Panc1 (cell line): Measurements from ENCODE around the gene ZNF335.

Source experiments
- POLR2AphosphoS5 ChIP-seq: IDR thresholded peaks from 2 replicates; pipeline ENCODE4 v1.6.1; 2012; ENCODE audit warnings: mild to moderate bottlenecking, low read depth, low read length, moderate library complexity
- TF ChIP-seq, protein P1 (sequence below): fragments of 450-650 bp; IDR thresholded peaks from 2 replicates; pipeline ENCODE4 v1.5.1; 2017; ENCODE audit warnings: mild to moderate bottlenecking

DNA sequence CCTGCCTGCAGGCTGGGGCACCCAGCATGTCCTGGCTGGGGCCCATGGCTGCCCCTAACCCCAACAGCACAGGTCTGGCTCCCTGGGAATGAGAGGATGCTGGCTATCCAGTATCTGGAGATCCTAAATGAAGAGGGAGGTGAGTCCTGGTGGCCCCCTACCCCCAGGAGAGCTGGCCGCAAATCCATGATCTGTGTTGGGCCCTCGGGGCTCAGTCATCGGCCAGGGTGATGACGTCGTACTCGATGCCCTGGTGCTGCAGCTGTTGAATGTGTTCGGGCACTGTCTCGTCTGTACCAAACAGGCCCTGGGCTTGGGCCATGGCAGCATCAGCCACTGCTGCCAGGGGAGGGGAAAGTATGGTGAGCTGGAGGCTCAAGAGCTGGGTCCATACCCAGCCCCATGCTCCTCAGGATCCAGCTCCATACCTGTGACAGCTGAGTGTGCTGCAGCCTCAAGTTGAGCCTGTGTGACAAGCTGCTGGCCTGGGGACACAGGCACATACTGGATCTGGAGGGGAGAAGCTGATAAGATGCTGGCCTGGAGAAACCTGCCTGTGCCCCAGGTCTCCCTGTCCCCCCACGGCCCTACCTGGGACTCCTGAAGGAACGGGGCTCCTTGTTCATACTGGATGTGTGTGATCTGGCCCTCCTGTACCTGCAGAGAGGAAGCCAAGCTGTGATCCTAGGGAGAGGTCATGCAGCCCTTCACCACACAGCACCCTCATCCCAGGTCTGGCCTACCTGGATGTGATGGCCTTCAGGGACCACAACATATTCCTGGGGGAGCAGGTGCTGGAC, 23.1 kb downstream of the ZNF335 start:
- TF ChIP-seq POLR2AphosphoS5, result peak; percentile 34; the same call in 1 of the 2 replicates
- TF ChIP-seq, protein P1, sequence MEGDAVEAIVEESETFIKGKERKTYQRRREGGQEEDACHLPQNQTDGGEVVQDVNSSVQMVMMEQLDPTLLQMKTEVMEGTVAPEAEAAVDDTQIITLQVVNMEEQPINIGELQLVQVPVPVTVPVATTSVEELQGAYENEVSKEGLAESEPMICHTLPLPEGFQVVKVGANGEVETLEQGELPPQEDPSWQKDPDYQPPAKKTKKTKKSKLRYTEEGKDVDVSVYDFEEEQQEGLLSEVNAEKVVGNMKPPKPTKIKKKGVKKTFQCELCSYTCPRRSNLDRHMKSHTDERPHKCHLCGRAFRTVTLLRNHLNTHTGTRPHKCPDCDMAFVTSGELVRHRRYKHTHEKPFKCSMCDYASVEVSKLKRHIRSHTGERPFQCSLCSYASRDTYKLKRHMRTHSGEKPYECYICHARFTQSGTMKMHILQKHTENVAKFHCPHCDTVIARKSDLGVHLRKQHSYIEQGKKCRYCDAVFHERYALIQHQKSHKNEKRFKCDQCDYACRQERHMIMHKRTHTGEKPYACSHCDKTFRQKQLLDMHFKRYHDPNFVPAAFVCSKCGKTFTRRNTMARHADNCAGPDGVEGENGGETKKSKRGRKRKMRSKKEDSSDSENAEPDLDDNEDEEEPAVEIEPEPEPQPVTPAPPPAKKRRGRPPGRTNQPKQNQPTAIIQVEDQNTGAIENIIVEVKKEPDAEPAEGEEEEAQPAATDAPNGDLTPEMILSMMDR, result no peak
